Esophagus (tissue), 2 donors: Measurements from ENCODE around the gene E2F6. TPM values are rescaled to one million over a fixed set of nuclear protein-coding genes. Genes with fewer than 3 reads are reported as not detected.

Experiments used
- H3K27ac ChIP-seq, 2 donors: one replicate each; pipeline ENCODE4 v1.5.1; 2013; ENCODE audit warnings: low read depth in 2 of 2, mild to moderate bottlenecking in 2 of 2, inconsistent platforms in 1 of 2, low read length in 1 of 2, moderate library complexity in 1 of 2
- H3K27me3 ChIP-seq, 2 donors: one replicate each; pipeline ENCODE4 v1.6.1; 2013; ENCODE audit warnings: low read length in 2 of 2, control low read depth in 1 of 2, mild to moderate bottlenecking in 1 of 2; ENCODE audit not compliant: insufficient read depth in 2 of 2, control insufficient read depth in 1 of 2
- H3K36me3 ChIP-seq, 2 donors: one replicate each; pipeline ENCODE4 v1.6.1; 2013; ENCODE audit warnings: low read length in 1 of 2; ENCODE audit not compliant: control insufficient read depth in 2 of 2, insufficient read depth in 2 of 2
- H3K4me1 ChIP-seq, 2 donors: one replicate each; pipeline ENCODE4 v1.6.1; 2013; ENCODE audit warnings: low read length in 1 of 2; ENCODE audit not compliant: control insufficient read depth in 2 of 2, insufficient read depth in 2 of 2
- H3K4me3 ChIP-seq, 2 donors: one replicate each; pipeline ENCODE4 v1.5.1; 2013; ENCODE audit warnings: low read length in 2 of 2, mild to moderate bottlenecking in 2 of 2, low read depth in 1 of 2, moderate library complexity in 1 of 2
- H3K9me3 ChIP-seq, 2 donors: one replicate each; pipeline ENCODE4 v1.6.1; 2013; ENCODE audit warnings: mild to moderate bottlenecking in 2 of 2, low read depth in 1 of 2, low read length in 1 of 2, moderate library complexity in 1 of 2; ENCODE audit not compliant: control insufficient read depth in 2 of 2, insufficient read depth in 1 of 2
- WGBS, 2 donors: extraction: QIAGEN DNeasy Blood & Tissue Kit; methylation state at CpG; one replicate each; pipeline ENCODE4 v1.1.7; 2013; 5-methylcytosine and 5-hydroxymethylcytosine counted together
- polyA plus RNA-seq, 2 donors: library from polyadenylated mRNA; stranded (reverse); fragments of 200-250 nt; gene quantifications; one replicate each; pipeline ENCODE4 v1.2.3, GENCODE V29; 2013
- donor health status: healthy with polysubstance abuse.
- donor health status: Bipolar disorder and iron deficiency.

The E2F6 gene
- polyA plus RNA-seq, 2 donors, result 4.2 to 4.9 TPM

GRCh38 chr2:11404376-11405073, 61.4 kb downstream of the E2F6 start:
- H3K4me1 ChIP-seq, result no peaks in the 10 kb centered on the region
- no peaks in the 10 kb centered on the region for H3K36me3 ChIP-seq
- no peaks in the 10 kb centered on the region for H3K9me3 ChIP-seq
- H3K27me3 ChIP-seq, result no peaks in the 10 kb centered on the region
- 84 to 86% methylated on average over 7 of the region's 7 CpGs for WGBS, 2 donors
- no peak overlapping the region for H3K4me3 ChIP-seq
- H3K27ac ChIP-seq, result peak overlapping the region in 1 of 2 donors; percentile 4

- 97 to 98% methylated on average over 9 of the region's 9 CpGs for WGBS, 2 donors
- H3K27ac ChIP-seq, result no peak overlapping the region
- no peaks in the 10 kb centered on the region for H3K36me3 ChIP-seq
Measured at GRCh38 chr2:11402436-11402835, 63.5 kb downstream of the E2F6 start.

GRCh38 chr2:11399438-11399762, 66.6 kb downstream of the E2F6 start:
- no peak overlapping the region for H3K27ac ChIP-seq
- no peaks in the 10 kb centered on the region for H3K9me3 ChIP-seq
- WGBS, 2 donors, result 90 to 94% methylated on average over 7 of the region's 7 CpGs
- H3K27me3 ChIP-seq, result no peaks in the 10 kb centered on the region
- no peaks in the 10 kb centered on the region for H3K36me3 ChIP-seq
- H3K4me3 ChIP-seq, result no peak overlapping the region
- no peaks in the 10 kb centered on the region for H3K4me1 ChIP-seq

More at GRCh38 chr2:11402436-11402835, 63.5 kb downstream of the E2F6 start:
- no peaks in the 10 kb centered on the region for H3K9me3 ChIP-seq
- H3K4me1 ChIP-seq, result no peaks in the 10 kb centered on the region
- H3K27me3 ChIP-seq, result no peaks in the 10 kb centered on the region
- no peak overlapping the region for H3K4me3 ChIP-seq

GRCh38 chr2:11398750-11399437, 67.1 kb downstream of the E2F6 start:
- 68 to 70% methylated on average over 16 of the region's 16 CpGs for WGBS, 2 donors
- no peak overlapping the region for H3K27ac ChIP-seq

GRCh38 chr2:11397513-11397912, 68.4 kb downstream of the E2F6 start:
- 72 to 82% methylated on average over 2 of the region's 2 CpGs for WGBS, 2 donors
- Histone ChIP-seq H3K27me3 (no peaks in the 10 kb centered on the region), H3K4me1 (no peaks in the 10 kb centered on the region), H3K4me3 (no peak overlapping the region), H3K9me3 (no peaks in the 10 kb centered on the region), H3K36me3 (no peaks in the 10 kb centered on the region), H3K27ac (no peak overlapping the region)

More at GRCh38 chr2:11398750-11399437, 67.1 kb downstream of the E2F6 start:
- H3K9me3 ChIP-seq, result no peaks in the 10 kb centered on the region
- no peak overlapping the region for H3K4me3 ChIP-seq
- no peaks in the 10 kb centered on the region for H3K27me3 ChIP-seq
- no peaks in the 10 kb centered on the region for H3K4me1 ChIP-seq
- no peaks in the 10 kb centered on the region for H3K36me3 ChIP-seq

GRCh38 chr2:11396467-11397445, 69.2 kb downstream of the E2F6 start:
- H3K27ac ChIP-seq, result no peak overlapping the region
- 87 to 90% methylated on average over 15 of the region's 15 CpGs for WGBS, 2 donors
- H3K9me3 ChIP-seq, result no peaks in the 10 kb centered on the region
- H3K4me3 ChIP-seq, result no peak overlapping the region
- no peaks in the 10 kb centered on the region for H3K27me3 ChIP-seq
- H3K4me1 ChIP-seq, result no peaks in the 10 kb centered on the region
- H3K36me3 ChIP-seq, result no peaks in the 10 kb centered on the region

GRCh38 chr2:11396021-11396420, 69.9 kb downstream of the E2F6 start:
- H3K27ac ChIP-seq, result no peak overlapping the region
- H3K4me1 ChIP-seq, result peaks cover 0 to 4% of the 10 kb centered on the region in 2 donors
- H3K9me3 ChIP-seq, result no peaks in the 10 kb centered on the region
- no peak overlapping the region for H3K4me3 ChIP-seq
- 92 to 94% methylated on average over 8 of the region's 8 CpGs for WGBS, 2 donors
- H3K36me3 ChIP-seq, result no peaks in the 10 kb centered on the region
- no peaks in the 10 kb centered on the region for H3K27me3 ChIP-seq

GRCh38 chr2:11395389-11395788, 70.6 kb downstream of the E2F6 start:
- Histone ChIP-seq H3K36me3 (no peaks in the 10 kb centered on the region), H3K27ac (peak overlapping the region in 1 of 2 donors; percentile 28), H3K4me3 (no peak overlapping the region), H3K9me3 (no peaks in the 10 kb centered on the region), H3K27me3 (no peaks in the 10 kb centered on the region), H3K4me1 (peaks cover 0 to 4% of the 10 kb centered on the region in 2 donors)
- WGBS, 2 donors, result 47 to 57% methylated on average over 11 of the region's 11 CpGs
